Effector CD4-positive, alpha-beta T cell (primary cell): ENCODE data around the gene ZBTB22.
"Not testable (repeated sequence)": the region's sequence is repeated elsewhere in the genome, so short reads cannot be mapped to it uniquely, and the experiment has no call there.

Experiments
- DNase-seq: peaks from one replicate; pipeline ENCODE4 v3.0.0-alpha.2; 2020
- total RNA-seq: gene quantifications from one replicate; lab custom pipeline; 2026; lab: John Stamatoyannopoulos, UW

ZBTB22 gene, protein sequence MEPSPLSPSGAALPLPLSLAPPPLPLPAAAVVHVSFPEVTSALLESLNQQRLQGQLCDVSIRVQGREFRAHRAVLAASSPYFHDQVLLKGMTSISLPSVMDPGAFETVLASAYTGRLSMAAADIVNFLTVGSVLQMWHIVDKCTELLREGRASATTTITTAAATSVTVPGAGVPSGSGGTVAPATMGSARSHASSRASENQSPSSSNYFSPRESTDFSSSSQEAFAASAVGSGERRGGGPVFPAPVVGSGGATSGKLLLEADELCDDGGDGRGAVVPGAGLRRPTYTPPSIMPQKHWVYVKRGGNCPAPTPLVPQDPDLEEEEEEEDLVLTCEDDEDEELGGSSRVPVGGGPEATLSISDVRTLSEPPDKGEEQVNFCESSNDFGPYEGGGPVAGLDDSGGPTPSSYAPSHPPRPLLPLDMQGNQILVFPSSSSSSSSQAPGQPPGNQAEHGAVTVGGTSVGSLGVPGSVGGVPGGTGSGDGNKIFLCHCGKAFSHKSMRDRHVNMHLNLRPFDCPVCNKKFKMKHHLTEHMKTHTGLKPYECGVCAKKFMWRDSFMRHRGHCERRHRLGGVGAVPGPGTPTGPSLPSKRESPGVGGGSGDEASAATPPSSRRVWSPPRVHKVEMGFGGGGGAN
- total RNA-seq, result 27.2 reads per million, percentile 54 among the genes with 10 or more reads in this experiment

DNA sequence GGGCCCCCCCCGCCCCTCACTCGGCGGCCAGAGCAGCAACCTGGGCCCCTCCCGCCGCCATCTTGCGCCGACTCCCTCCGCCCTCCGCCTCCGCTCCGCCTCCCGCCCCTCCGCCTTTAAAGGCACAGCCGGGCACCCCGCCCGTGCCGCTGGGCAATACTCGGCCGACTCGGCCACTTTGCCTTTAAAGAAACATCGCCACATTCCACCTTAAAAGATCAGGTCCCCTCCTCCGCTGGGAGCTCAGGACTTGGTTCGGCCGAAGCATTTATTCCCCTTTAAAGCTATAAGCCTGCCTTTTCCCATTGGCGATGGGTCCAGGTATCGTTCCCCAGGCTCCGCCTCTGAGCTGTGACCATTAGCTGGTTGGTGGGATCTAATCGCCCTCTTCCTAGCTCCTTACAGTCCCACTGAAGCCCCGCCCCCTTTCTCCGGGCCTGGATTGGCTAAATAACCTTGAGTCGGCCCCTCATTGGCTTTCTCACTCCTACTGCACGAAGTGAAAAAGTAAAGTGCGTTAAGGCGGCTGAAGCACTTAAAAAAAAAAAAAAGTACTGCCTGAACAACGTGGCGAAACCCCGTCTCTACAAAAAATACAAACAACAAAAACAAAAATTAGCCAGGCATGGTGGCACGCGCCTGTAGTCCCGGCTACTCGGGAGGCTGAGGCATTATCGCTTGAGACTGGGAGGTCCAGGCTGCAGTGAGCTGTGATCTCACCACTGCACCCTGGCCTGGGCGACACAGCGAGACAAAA, at the start of gene ZBTB22:
TSS of gene ZBTB22 (minus strand) at position 76 of the 757 bp plus-strand sequence. CDS start 828 bp downstream, outside the sequence.
- DNase-seq, result peak; percentile 95

GRCh38 chr6:33367009-33367714, 49.6 kb upstream of the ZBTB22 start:
- DNase-seq, result no peak

GRCh38 chr6:33365206-33365971, 47.8 kb upstream of the ZBTB22 start:
- DNase-seq, result not testable (repeated sequence)

- not testable (repeated sequence) for DNase-seq
These were observed 47.1 kb upstream of the ZBTB22 start for GRCh38 chr6:33364475-33365205.

GRCh38 chr6:33363486-33363885, 45.9 kb upstream of the ZBTB22 start:
- not testable (repeated sequence) for DNase-seq

DNA sequence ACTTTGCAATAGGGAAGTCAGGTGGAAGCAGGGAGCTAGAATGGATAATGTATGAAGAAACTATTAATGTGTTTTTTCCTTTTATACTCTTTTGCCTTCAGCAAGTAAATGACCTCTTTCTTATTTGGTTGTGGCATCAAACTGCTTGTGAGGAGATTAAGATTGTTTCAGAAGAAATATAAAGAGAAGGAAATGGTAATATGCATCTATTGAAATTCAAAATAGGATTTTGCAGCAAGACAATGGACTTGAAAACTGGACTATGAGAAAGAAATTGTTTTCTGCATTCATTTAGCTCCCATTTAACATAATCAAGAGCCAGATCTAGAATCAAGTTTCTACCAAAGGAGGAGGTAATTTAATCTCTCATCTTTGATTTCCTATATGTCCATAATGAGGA, 41.8 kb upstream of the ZBTB22 start:
- no peak for DNase-seq

- DNase-seq, result not testable (repeated sequence)
These were observed 39.8 kb upstream of the ZBTB22 start for GRCh38 chr6:33357160-33357871.

GRCh38 chr6:33356295-33356694, 38.8 kb upstream of the ZBTB22 start:
- DNase-seq, result no peak

- DNase-seq, result not testable (repeated sequence)
These were observed 38.3 kb upstream of the ZBTB22 start for GRCh38 chr6:33355860-33356259.

DNA sequence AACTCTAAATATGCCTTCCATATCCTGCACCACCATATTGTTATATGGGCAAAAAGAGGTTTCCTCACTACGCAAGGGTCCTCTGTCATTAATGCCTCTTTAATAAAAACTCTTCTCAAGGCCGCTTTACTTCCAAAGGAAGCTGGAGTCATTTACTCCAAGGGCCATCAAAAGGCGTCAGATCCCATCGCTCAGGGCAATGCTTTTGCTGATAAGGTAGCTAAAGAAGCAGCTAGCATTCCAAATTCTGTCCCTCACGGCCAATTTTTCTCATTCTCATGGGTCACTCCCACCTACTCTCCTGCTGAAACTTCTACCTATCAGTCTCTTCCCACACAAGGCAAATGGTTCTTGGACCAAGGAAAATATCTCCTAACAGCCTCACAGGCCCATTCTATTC, 30.3 kb upstream of the ZBTB22 start:
- DNase-seq, result no peak

- DNase-seq, result not testable (repeated sequence)
These were observed 29.4 kb upstream of the ZBTB22 start for GRCh38 chr6:33346972-33347371.

GRCh38 chr6:33344701-33345697, 27.5 kb upstream of the ZBTB22 start:
- peak; percentile 58 for DNase-seq

DNA sequence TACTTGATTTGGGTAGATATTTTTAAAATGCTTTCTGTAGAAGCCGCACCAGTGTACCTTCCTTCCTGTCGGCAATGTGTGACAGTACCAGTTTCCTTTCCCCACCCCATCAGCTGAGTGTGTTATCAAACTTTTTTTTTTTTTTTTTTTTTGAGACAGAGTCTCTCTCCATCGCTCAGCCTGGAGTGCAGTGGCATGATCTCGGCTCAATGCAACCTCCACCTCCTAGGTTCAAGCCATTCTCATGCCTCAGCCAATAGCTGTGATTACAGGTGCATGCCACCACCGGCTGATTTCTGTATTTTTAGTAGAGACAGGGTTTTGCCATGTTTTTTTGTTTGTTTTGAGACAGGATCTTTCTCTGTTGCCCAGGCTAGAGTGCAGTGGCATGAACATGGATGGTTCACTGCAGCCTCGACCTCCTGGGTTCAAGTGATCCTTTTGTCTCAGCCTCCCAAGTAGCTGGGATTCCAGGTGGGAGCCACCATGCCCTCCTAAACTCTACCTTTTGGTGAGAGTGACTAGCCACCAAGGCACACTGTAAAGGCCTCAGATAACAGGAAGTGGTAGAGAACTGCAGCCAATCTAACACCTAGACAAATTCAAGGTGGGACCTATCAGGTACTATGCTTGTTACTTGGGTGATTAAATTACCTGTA, 26.5 kb upstream of the ZBTB22 start:
- peak; percentile 68 for DNase-seq

DNA sequence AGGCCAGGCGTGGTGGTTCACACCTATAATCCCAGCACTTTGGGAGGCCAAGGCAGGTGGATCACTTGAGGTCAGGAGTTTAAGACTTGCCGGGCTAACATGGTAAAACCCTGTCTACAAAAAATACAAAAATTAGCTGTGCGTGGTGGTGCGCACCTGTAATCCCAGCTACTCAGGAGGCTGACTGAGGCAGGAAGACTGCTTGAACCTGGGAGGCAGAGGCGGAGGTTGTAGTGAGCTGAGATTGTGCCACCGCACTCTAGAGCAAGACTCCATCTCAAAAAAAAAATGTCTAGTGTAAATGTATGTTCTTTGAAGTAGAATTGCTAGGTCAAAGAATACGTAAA, 26.0 kb upstream of the ZBTB22 start:
- DNase-seq, result not testable (repeated sequence)

DNA sequence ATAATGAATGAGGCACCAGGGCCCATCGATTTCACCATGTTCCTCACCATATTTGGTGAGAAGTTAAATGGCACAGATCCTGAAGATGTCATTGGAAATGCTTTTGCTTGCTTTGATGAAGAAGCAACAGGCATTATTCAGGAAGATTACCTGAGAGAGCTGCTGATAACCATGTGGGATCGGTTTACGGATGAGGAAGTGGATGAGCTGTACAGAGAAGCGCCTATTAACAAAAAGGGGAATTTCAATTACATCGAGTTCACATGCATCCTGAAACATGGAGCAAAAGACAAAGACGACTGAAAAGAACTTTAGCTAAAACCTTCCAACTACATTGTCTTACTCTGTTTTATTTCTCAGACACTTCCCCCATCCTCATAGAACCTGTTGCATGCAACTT, 21.6 kb upstream of the ZBTB22 start:
- no peak for DNase-seq

- DNase-seq, result no peak
These were observed 19.0 kb upstream of the ZBTB22 start for GRCh38 chr6:33336495-33336894.

DNA sequence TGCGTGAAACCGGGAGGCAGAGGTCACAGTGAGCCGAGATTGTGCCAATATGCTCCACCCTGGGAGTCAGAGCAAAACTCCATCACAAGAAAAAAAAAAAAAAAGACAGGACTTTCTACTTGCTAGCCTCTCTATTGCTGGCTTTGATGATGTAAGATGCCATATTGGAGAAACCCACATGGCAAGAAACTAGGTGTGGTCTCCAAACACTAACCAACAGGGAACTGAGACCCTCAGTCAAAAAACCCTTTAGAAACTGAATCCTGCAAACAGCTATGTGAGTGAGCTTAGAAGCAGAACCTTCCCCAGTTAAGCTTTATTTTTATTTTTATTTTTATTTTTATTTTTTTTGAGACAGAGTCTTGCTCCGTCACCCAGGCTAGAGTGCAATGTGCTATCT, 18.4 kb upstream of the ZBTB22 start:
- no peak for DNase-seq

DNA sequence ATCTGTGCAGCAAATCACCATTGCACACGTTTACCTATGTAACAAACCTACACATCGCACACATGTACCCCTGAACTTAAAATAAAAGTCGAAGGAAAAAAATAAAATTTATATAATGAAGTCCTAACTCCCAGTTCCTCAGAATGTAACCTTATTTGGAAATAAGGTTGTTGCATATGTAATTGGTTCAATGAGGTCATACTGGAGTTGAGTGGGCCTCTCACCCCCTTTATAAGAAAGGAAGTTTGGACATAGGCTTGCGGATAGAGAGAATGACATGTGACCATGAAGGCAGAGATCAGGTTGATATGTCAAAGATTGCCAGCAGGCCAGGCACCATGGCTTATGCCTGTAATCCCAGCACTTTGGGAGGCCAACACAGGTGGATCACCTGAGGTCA, 16.1 kb upstream of the ZBTB22 start:
- DNase-seq, result no peak

GRCh38 chr6:33330736-33331135, 13.2 kb upstream of the ZBTB22 start:
- DNase-seq, result no peak
